T-helper 9 cell (primary cell): ENCODE results near the gene PACRG.
"Not testable (repeated sequence)": the region's sequence is repeated elsewhere in the genome, so short reads cannot be mapped to it uniquely, and the experiment has no call there.

Experiments
- DNase-seq: peaks from one replicate; pipeline ENCODE4 v3.0.0-alpha.2; 2020

Gene PACRG

DNA sequence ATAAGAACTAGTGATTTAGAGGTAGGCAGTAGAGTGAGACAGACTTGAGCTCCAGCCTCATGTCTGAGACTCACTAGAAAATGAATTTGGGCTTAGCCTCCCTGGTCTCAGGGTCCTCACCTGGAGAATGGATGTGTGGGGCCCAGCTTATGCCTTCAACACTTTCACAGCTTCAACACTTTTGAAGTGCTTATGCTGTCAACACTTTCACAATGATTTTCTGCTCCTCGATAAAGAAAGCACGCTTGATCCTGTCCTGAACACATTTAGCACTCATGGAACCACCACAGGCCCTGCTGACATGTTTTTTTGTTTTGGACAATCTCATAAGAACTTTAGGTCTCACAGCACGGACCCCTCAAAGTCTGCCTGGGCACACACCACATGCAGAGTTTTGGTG lies 229.3 kb downstream of the PACRG start:
- no peak for DNase-seq

DNA sequence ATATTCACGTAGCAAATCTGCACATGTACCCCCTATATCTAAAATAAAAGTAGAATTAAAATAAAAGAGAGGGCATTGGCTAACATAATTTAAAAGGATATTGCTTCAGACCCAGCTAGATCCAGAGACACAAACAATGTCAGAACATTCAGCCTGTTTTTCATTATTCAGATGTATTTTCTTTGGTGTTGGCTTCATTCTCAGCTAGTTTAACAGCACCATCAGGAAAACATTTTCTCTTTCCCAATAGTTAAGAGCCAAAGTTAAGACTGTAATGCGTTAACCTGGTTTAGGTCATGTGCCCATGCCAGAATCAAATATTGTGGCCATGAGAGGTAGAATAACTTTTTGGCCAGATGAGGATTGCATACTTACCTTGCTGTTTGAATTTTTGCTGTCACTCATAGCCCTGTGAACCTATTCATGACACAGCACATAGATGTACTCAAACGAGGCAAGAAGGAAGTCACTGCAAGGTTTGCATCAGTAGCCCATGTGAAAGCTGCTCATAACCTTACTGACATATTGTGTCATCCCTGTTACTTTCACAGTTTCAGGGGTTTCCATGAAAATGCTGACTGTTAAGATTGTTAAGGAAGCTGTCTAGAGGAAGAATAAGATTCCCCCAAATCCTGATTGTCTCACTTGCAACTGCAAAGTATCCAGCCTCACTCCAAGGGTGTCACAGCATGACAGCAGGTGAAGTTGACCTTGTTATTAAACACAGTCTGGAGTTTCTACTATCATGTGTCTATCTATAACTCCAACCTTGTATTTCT lies 233.1 kb downstream of the PACRG start:
- no peak for DNase-seq

GRCh38 chr6:162962093-162962492 lies 234.3 kb downstream of the PACRG start:
- DNase-seq, result no peak

DNA sequence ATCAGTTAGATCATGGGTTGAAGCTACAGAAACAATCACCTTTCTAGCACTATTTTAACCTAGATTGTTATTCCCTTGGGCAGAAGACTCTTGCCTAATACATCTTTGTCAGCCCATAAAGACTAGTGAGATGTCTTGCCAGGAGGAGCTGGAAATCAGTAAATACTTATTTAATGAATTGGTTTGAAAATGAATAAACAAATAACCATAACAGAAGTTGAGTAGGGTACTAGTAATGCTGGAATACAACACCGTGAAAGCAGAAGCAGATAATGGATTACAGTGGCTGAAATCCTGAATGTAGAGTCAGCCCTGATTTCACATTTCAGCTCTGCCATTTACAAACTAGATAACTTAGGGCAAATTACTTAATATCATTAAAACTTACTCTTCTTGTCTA lies 236.1 kb downstream of the PACRG start:
- no peak for DNase-seq

GRCh38 chr6:162964488-162965140 lies 236.8 kb downstream of the PACRG start:
- DNase-seq, result no peak

DNA sequence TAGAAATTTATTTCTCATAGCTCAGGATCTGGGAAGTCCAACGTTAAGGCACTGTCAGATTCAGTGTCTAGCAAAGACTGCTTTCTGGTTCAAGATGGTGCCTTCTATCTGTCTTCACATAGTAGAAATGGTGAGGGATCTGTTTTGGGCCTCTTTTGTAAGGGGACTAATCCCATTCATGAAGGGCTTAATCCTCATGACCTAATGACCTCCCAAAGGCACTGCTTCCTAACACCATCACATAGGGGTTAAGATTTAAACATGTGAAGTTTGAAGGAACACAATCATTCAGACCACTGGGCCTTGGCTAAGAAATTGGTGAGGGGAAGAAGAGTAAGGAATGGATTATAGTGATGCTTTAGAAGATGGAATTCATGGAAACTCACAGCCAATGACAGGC lies 237.6 kb downstream of the PACRG start:
- DNase-seq, result no peak

DNA sequence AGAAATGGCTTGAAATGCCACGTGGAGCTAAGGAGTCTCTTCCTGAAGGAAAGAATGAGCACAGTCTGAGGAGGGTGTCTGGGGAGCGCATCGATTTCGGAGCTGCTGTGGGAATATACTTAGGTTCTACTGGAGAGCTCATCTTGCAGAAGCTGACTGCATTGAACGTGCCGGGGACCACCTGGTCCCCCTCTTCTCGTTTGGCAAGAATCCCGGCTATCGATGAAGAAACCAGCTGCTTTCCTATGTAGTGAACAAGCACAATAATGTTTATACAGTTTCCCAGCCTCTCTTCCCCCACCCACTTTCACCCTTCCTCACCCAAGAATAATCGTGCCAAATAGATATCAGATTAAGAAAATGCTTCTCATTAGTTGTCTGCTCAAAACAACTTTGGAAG lies 242.5 kb downstream of the PACRG start:
- no peak for DNase-seq

GRCh38 chr6:162971356-162971755 lies 243.6 kb downstream of the PACRG start:
- no peak for DNase-seq

- no peak for DNase-seq
These were observed 245.5 kb downstream of the PACRG start for GRCh38 chr6:162973151-162973872.

- no peak for DNase-seq
These were observed 246.2 kb downstream of the PACRG start for GRCh38 chr6:162973980-162974379.

- no peak for DNase-seq
These were observed 246.9 kb downstream of the PACRG start for GRCh38 chr6:162974685-162975084.

GRCh38 chr6:162976141-162976540 lies 248.4 kb downstream of the PACRG start:
- DNase-seq, result no peak

- DNase-seq, result not testable (repeated sequence)
These were observed 255.5 kb downstream of the PACRG start for GRCh38 chr6:162983234-162983633.

DNA sequence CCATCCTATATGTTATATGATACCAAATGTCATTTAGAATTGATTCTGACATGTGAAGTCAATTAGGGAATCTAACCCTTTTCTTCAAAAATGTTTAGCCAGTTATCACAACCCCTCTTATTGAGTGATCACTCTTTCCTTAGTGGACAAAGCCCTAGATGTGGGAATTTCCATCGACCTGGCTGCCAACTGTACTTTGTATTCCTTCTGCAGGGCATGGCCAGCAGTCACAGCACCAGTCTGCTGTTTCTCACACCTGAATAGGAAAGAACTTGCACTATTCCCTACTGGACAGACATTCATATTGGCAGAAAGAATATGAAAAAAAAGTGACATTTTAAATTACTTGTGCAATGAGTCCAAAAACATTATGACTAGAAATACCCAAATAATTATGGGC lies 271.0 kb downstream of the PACRG start:
- DNase-seq, result no peak

GRCh38 chr6:162999575-163000285 lies 272.0 kb downstream of the PACRG start:
- no peak for DNase-seq

DNA sequence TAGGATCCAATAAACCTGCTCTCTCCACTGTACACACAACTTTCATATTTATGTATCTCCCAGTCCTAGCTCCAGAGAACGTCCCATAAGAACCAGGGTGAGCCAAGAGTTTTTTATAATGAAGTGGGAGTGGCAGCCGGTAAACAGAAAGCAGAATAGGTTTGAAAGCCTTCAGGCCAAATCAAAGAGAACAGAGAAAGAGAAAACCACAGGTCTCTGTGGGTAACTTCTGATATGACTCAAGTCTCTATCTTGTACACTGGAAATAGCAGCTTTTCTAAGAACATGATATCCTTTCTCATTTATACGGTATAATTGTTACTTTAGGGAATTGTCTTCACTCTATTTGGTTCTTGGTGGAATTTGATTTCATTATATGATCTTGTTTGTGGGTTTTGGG lies 273.6 kb downstream of the PACRG start:
- DNase-seq, result no peak

GRCh38 chr6:163008186-163008585 lies 280.4 kb downstream of the PACRG start:
- no peak for DNase-seq

GRCh38 chr6:163008626-163009025 lies 280.9 kb downstream of the PACRG start:
- no peak for DNase-seq

GRCh38 chr6:163010145-163010544 lies 282.4 kb downstream of the PACRG start:
- no peak for DNase-seq

DNA sequence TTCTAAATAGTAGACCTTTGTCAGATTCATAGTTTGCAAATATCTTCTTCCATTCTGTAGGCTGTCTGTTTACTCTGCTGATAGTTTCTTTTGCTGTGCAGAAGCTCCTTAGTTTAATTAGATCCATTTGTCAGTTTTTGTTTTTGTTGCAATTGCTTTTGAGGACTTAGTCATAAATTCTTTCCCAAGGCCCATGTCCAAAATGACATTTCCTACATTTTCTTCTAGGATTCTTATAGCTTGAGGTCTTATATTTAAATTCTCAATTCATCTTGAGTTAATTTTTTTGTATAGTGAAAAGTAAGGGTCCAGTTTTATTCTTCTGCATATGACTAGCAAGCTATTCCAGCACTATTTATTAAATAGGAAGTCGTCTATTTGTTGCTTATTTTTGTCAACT lies 287.0 kb downstream of the PACRG start:
- no peak for DNase-seq

GRCh38 chr6:163017801-163018200 lies 290.0 kb downstream of the PACRG start:
- no peak for DNase-seq

- no peak for DNase-seq
These were observed 292.2 kb downstream of the PACRG start for GRCh38 chr6:163019926-163020325.

DNA sequence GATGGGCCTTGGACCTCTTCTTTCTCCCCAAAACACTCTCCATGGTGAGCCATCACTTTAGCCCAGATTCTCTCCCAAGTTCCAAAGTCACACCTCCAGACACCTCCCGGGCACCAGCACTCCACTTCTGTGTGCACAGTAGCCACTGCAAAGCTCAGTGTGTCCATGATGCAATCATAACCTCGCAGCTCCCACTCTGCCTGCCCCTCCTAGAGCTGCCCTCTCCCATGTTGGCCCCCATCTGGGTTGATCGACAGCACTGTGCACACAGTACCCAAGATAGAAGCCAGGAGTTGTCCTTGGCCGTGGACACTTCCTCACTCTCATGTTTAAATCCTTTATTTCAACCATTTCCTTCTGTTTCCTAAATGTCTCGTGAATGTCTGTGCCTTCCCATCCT lies 293.3 kb downstream of the PACRG start:
- DNase-seq, result no peak
